GM10266 (cell line): ENCODE results near the gene NRBP1.

ENCODE experiments used
- DNase-seq: peaks from one replicate; pipeline ENCODE4 v3.0.0; 2012; ENCODE audit errors: extremely low spot score
- CTCF ChIP-seq: IDR thresholded peaks from 2 replicates; pipeline ENCODE4 v1.5.1; 2012; ENCODE audit warnings: mild to moderate bottlenecking, low read depth; ENCODE audit not compliant: control insufficient read depth, insufficient read depth; ENCODE audit errors: missing control alignments

NRBP1 gene

GRCh38 chr2:27428213-27428977 lies at the start of gene NRBP1:
TSS of gene NRBP1 (plus strand) at chr2:27428631. CDS start at chr2:27433274, 4,643 bp downstream.
- DNase-seq, result peak; percentile 94
- TF ChIP-seq CTCF, result peak; percentile 9

- DNase-seq, result no peak
- TF ChIP-seq CTCF, result no peak
Measured at GRCh38 chr2:27378809-27379290, 49.6 kb upstream of the NRBP1 start.

- no peak for TF ChIP-seq CTCF
- DNase-seq, result no peak
Measured at GRCh38 chr2:27379383-27379835, 49.0 kb upstream of the NRBP1 start.

- no peak for DNase-seq
- no peak for TF ChIP-seq CTCF
Measured at GRCh38 chr2:27379836-27380625, 48.4 kb upstream of the NRBP1 start.

GRCh38 chr2:27380626-27381545 lies 47.5 kb upstream of the NRBP1 start, which contains the start of gene ZNF513:
TSS of gene ZNF513 (minus strand) at chr2:27380734. CDS start at chr2:27380526, 208 bp downstream.
- TF ChIP-seq CTCF, result no peak

GRCh38 chr2:27381577-27382181 lies 46.8 kb upstream of the NRBP1 start:
- no peak for DNase-seq
- TF ChIP-seq CTCF, result no peak

More at GRCh38 chr2:27380626-27381545, 47.5 kb upstream of the NRBP1 start, which contains the start of gene ZNF513:
- peak; percentile 95 for DNase-seq
